ENCODE data around the gene WWOX. TPM values are rescaled to one million over a fixed set of nuclear protein-coding genes. Genes with fewer than 3 reads are reported as not detected.

The WWOX gene
- total RNA-seq, 2 donors from 2014 or later: 30.0 to 35.4 TPM

DNA sequence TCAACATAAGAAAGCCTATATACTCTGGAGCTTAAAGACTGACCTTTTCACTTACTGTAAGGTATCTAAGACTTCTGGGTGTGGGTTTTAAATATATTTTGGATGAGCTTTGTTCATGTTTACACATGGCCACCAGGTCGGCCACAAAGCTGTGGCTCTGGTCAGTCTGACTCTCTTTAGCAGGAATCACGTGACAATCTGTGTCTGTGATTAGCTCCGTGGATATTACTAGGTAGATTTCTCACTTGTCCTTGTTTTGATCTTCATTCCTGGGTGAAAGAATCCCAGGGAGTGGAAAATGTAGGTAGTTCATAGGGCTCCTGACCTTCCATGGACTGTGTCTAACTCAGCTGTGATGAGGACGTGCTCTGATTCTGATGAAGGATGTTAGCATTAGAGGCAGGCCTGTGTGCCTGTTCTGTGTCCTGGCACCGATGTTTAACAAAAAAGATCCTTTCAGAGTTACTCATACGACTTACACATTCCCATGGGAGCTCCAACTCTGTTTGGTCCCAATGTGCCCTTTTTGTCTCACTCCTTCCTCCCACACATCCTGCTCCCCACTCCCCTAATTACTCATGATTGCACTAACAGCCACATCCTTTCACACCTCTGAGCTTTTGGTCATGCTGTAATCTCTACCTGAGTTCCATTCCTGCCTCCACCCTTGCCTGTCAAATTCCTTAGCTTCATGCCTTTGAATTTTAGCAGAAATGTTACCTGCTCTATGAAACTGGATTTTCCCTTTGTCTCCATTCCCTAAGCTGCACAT lies 1076.0 kb downstream of the WWOX start:
- H3K9me3 Mint-ChIP-seq: peaks cover 2% of the 10 kb centered on the region
- no peak for DNase-seq
- H3K36me3 Mint-ChIP-seq (ENCODE audit: low read depth): no peaks in the 10 kb centered on the region
- Histone ChIP-seq H3K27ac (ENCODE audit: low read depth, low read length) (no peak overlapping the region), H3K27me3 (ENCODE audit: control insufficient read depth, insufficient read depth, low read length, poor library complexity, severe bottlenecking) (no peaks in the 10 kb centered on the region), H3K4me3 (ENCODE audit: low read length) (no peak overlapping the region), H3K9ac (ENCODE audit: extremely low read depth, low read length, poor library complexity, severe bottlenecking) (no peak overlapping the region), H3K9me3 (ENCODE audit: control insufficient read depth, low read length) (peaks cover 23% of the 10 kb centered on the region), H3K36me3 (ENCODE audit: control insufficient read depth, insufficient read depth, low read length) (no peaks in the 10 kb centered on the region), H3K4me1 (ENCODE audit: control insufficient read depth, insufficient read depth, low read length) (no peaks in the 10 kb centered on the region)
- no peak overlapping the region for H3K4me3 Mint-ChIP-seq
- TF ChIP-seq, protein P1, sequence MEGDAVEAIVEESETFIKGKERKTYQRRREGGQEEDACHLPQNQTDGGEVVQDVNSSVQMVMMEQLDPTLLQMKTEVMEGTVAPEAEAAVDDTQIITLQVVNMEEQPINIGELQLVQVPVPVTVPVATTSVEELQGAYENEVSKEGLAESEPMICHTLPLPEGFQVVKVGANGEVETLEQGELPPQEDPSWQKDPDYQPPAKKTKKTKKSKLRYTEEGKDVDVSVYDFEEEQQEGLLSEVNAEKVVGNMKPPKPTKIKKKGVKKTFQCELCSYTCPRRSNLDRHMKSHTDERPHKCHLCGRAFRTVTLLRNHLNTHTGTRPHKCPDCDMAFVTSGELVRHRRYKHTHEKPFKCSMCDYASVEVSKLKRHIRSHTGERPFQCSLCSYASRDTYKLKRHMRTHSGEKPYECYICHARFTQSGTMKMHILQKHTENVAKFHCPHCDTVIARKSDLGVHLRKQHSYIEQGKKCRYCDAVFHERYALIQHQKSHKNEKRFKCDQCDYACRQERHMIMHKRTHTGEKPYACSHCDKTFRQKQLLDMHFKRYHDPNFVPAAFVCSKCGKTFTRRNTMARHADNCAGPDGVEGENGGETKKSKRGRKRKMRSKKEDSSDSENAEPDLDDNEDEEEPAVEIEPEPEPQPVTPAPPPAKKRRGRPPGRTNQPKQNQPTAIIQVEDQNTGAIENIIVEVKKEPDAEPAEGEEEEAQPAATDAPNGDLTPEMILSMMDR (conservative IDR thresholded peaks at IDR 0.05): no peak
- H3K27me3 Mint-ChIP-seq (ENCODE audit: insufficient read depth): peaks cover under 1% of the 10 kb centered on the region
- no peaks in the 10 kb centered on the region for H3K4me1 Mint-ChIP-seq
- 89 to 95% methylated on average over 6 of the region's 6 CpGs for WGBS, 2 experiments (ENCODE audit: insufficient coverage in 1 of 2, insufficient read length in 1 of 2)
- no peak overlapping the region for H3K27ac Mint-ChIP-seq

DNA sequence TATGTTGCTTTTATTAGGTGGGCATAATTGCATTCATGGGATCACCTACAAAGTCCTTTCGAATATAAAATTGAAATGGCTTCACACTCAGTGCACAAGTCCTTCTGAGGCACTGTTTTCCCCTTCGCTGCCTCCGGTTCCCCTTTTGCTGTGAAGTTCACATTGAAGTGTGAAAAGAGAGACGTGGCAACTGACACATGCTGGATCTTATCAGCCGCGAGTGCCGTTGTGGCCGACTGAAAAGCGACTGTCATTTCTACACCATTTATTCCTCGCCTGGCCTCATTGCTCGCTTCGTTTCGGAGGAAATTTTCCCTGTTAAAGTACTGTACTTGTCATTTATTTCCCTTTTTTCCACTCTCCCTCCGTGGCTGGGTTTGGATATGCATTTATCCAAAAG lies 1077.6 kb downstream of the WWOX start:
- TF ChIP-seq, protein P1 (conservative IDR thresholded peaks at IDR 0.05): no peak
- Mint-ChIP-seq H3K36me3 (ENCODE audit: low read depth) (no peaks in the 10 kb centered on the region), H3K4me3 (no peak overlapping the region), H3K27ac (no peak overlapping the region), H3K9me3 (peaks cover 2% of the 10 kb centered on the region), H3K4me1 (no peaks in the 10 kb centered on the region), H3K27me3 (ENCODE audit: insufficient read depth) (peaks cover 1% of the 10 kb centered on the region)
- peaks cover 23% of the 10 kb centered on the region for H3K9me3 ChIP-seq (ENCODE audit: control insufficient read depth, low read length)
- H3K27me3 ChIP-seq (ENCODE audit: control insufficient read depth, insufficient read depth, low read length, poor library complexity, severe bottlenecking): no peaks in the 10 kb centered on the region
- H3K27ac ChIP-seq (ENCODE audit: low read depth, low read length): no peak overlapping the region
- no peaks in the 10 kb centered on the region for H3K36me3 ChIP-seq (ENCODE audit: control insufficient read depth, insufficient read depth, low read length)
- no peak overlapping the region for H3K9ac ChIP-seq (ENCODE audit: extremely low read depth, low read length, poor library complexity, severe bottlenecking)
- 94 to 98% methylated on average over 14 of the region's 14 CpGs for WGBS, 2 experiments (ENCODE audit: insufficient coverage in 1 of 2, insufficient read length in 1 of 2)
- H3K4me3 ChIP-seq (ENCODE audit: low read length): no peak overlapping the region
- DNase-seq: no peak
- H3K4me1 ChIP-seq (ENCODE audit: control insufficient read depth, insufficient read depth, low read length): no peaks in the 10 kb centered on the region

DNA sequence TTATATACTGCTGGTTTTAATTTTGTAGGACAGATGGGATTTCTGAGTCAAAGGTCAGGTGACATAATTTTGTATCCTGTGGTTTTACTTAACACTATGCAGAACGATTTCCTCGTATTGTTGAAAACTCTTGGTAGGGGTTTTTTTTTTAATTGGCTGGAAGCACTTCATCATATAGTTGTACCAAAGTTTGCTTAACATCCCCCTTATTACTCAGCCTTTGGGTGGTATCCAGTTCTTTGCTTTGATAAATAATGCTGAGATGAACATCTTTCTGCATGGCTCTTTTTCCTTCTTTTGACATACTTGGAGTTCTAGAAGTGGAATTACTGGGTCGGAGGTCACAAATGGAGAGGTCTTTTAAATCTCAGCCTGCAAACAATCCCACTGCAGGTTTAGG lies 1082.0 kb downstream of the WWOX start:
- Mint-ChIP-seq H3K4me3 (no peak overlapping the region), H3K27ac (no peak overlapping the region), H3K27me3 (ENCODE audit: insufficient read depth) (peaks cover 1% of the 10 kb centered on the region), H3K36me3 (ENCODE audit: low read depth) (no peaks in the 10 kb centered on the region), H3K4me1 (peaks cover 17% of the 10 kb centered on the region), H3K9me3 (peaks cover 1% of the 10 kb centered on the region)
- no peak overlapping the region for H3K27ac ChIP-seq (ENCODE audit: low read depth, low read length)
- peaks cover 17% of the 10 kb centered on the region for H3K9me3 ChIP-seq (ENCODE audit: control insufficient read depth, low read length)
- TF ChIP-seq, protein P1 (conservative IDR thresholded peaks at IDR 0.05): no peak
- H3K36me3 ChIP-seq (ENCODE audit: control insufficient read depth, insufficient read depth, low read length): no peaks in the 10 kb centered on the region
- WGBS, 2 experiments (ENCODE audit: insufficient coverage in 1 of 2, insufficient read length in 1 of 2): 92 to 96% methylated on average over 2 to 3 of the region's 3 CpGs
- H3K4me1 ChIP-seq (ENCODE audit: control insufficient read depth, insufficient read depth, low read length): no peaks in the 10 kb centered on the region
- DNase-seq: no peak
- no peak overlapping the region for H3K4me3 ChIP-seq (ENCODE audit: low read length)
- no peak overlapping the region for H3K9ac ChIP-seq (ENCODE audit: extremely low read depth, low read length, poor library complexity, severe bottlenecking)
- H3K27me3 ChIP-seq (ENCODE audit: control insufficient read depth, insufficient read depth, low read length, poor library complexity, severe bottlenecking): no peaks in the 10 kb centered on the region

Data from endodermal cell (in vitro differentiated cells).